Esophagus (tissue), 2 donors: ENCODE data around the gene SGCE. TPM values are rescaled to one million over a fixed set of nuclear protein-coding genes. Genes with fewer than 3 reads are reported as not detected.

Source experiments
- polyA plus RNA-seq, 2 donors: library from polyadenylated mRNA; stranded (reverse); fragments of 200-250 nt; gene quantifications; one replicate each; pipeline ENCODE4 v1.2.3, GENCODE V29; 2013
- donor health status: healthy with polysubstance abuse.
- donor health status: Bipolar disorder and iron deficiency.

SGCE gene
- polyA plus RNA-seq, 2 donors = 2.2 to 6.7 TPM

Other genes starting within 250 kb of the SGCE start
- gene CASD1, start 146.3 kb downstream of the SGCE start, polyA plus RNA-seq = 1 to 10 TPM; 3.9 to 5.7 TPM